ENCODE results near the gene ITPKB. TPM values are rescaled to one million over a fixed set of nuclear protein-coding genes. Genes with fewer than 3 reads are reported as not detected.

ITPKB gene
- total RNA-seq, 1 experiment from 2014 or later = 17.7 TPM

- BruUV-seq (replicated peaks) = no TSS peak
- H2AFZ ChIP-seq (ENCODE audit: low read length) = no peak overlapping the region
- ATAC-seq (peak; percentile 7; the same call in 1 of the 2 replicates), DNase-seq (no peak)
- H3K4me1 ChIP-seq (ENCODE audit: insufficient read depth, low read length) = peaks cover 21% of the 10 kb centered on the region
- no peaks in the 10 kb centered on the region for H4K20me1 ChIP-seq (ENCODE audit: low read length)
- no peak overlapping the region for H3K27ac ChIP-seq (ENCODE audit: low read length)
- H3K9me3 ChIP-seq (ENCODE audit: low read length) = no peaks in the 10 kb centered on the region
- CTCF ChIA-PET = no interaction called here
- no peak for TF ChIP-seq CTCF (conservative IDR thresholded peaks at IDR 0.05; ENCODE audit: low read depth, low read length)
- TF ChIP-seq EZH2phosphoT487 (IDR thresholded peaks at IDR 0.05; ENCODE audit: borderline replicate concordance, low read length) = no peak
- no peak for TF ChIP-seq EZH2 (IDR thresholded peaks at IDR 0.05; ENCODE audit: low read length, unreplicated experiment)
- H3K27me3 ChIP-seq (ENCODE audit: low read length) = no peaks in the 10 kb centered on the region
- H3K4me3 ChIP-seq (ENCODE audit: low read length) = no peak overlapping the region
- no peaks in the 10 kb centered on the region for H3F3A ChIP-seq (ENCODE audit: low read length, unreplicated experiment)
- no peaks in the 10 kb centered on the region for H3K9me2 ChIP-seq (replicated peaks; ENCODE audit: low read length)
- intact Hi-C loops (cut with micrococcal nuclease) = loop anchor here (1.0 kb wide), 2 partner anchors 195 to 804 kb away; no protein-coding TSS in a partner anchor
- no peak overlapping the region for H3K4me2 ChIP-seq (ENCODE audit: low read length)
- no peaks in the 10 kb centered on the region for H3K79me2 ChIP-seq (ENCODE audit: low read length)
- no peaks in the 10 kb centered on the region for H3K36me3 ChIP-seq (ENCODE audit: low read depth, low read length)
- no peak overlapping the region for H3K9ac ChIP-seq (ENCODE audit: low read length)
- POLR2A ChIA-PET (ENCODE audit: unreplicated experiment) = no interaction called here
These were observed 105.4 kb downstream of the ITPKB start for GRCh38 chr1:226633541-226634165.

- no peak for DNase-seq
- peaks cover 21% of the 10 kb centered on the region for H3K4me1 ChIP-seq (ENCODE audit: insufficient read depth, low read length)
- no peak overlapping the region for H3K27ac ChIP-seq (ENCODE audit: low read length)
- intact Hi-C loops (cut with micrococcal nuclease) = no loop called here
- no peak for ATAC-seq
- no peaks in the 10 kb centered on the region for H3K27me3 ChIP-seq (ENCODE audit: low read length)
- H4K20me1 ChIP-seq (ENCODE audit: low read length) = no peaks in the 10 kb centered on the region
- H2AFZ ChIP-seq (ENCODE audit: low read length) = no peak overlapping the region
- no peaks in the 10 kb centered on the region for H3K9me3 ChIP-seq (ENCODE audit: low read length)
- H3F3A ChIP-seq (ENCODE audit: low read length, unreplicated experiment) = no peaks in the 10 kb centered on the region
- H3K79me2 ChIP-seq (ENCODE audit: low read length) = no peaks in the 10 kb centered on the region
- TF ChIP-seq EZH2 (IDR thresholded peaks at IDR 0.05; ENCODE audit: low read length, unreplicated experiment) (no peak), EZH2phosphoT487 (IDR thresholded peaks at IDR 0.05; ENCODE audit: borderline replicate concordance, low read length) (no peak), CTCF (conservative IDR thresholded peaks at IDR 0.05; ENCODE audit: low read depth, low read length) (no peak)
- ChIA-PET CTCF (no interaction called here), POLR2A (ENCODE audit: unreplicated experiment) (no interaction called here)
- no peak overlapping the region for H3K9ac ChIP-seq (ENCODE audit: low read length)
- no peak overlapping the region for H3K4me3 ChIP-seq (ENCODE audit: low read length)
- H3K9me2 ChIP-seq (replicated peaks; ENCODE audit: low read length) = no peaks in the 10 kb centered on the region
- H3K36me3 ChIP-seq (ENCODE audit: low read depth, low read length) = no peaks in the 10 kb centered on the region
- no TSS peak for BruUV-seq (replicated peaks)
- no peak overlapping the region for H3K4me2 ChIP-seq (ENCODE audit: low read length)
These were observed 106.1 kb downstream of the ITPKB start for GRCh38 chr1:226632922-226633351.

GRCh38 chr1:226632169-226632879 is 106.8 kb downstream of the ITPKB start:
- no peak overlapping the region for H3K4me2 ChIP-seq (ENCODE audit: low read length)
- no peaks in the 10 kb centered on the region for H3K79me2 ChIP-seq (ENCODE audit: low read length)
- ATAC-seq (no peak), DNase-seq (no peak)
- H3F3A ChIP-seq (ENCODE audit: low read length, unreplicated experiment) = no peaks in the 10 kb centered on the region
- H3K27me3 ChIP-seq (ENCODE audit: low read length) = no peaks in the 10 kb centered on the region
- TF ChIP-seq EZH2 (IDR thresholded peaks at IDR 0.05; ENCODE audit: low read length, unreplicated experiment) (no peak), CTCF (conservative IDR thresholded peaks at IDR 0.05; ENCODE audit: low read depth, low read length) (no peak), EZH2phosphoT487 (IDR thresholded peaks at IDR 0.05; ENCODE audit: borderline replicate concordance, low read length) (no peak)
- no peak overlapping the region for H3K9ac ChIP-seq (ENCODE audit: low read length)
- POLR2A ChIA-PET (ENCODE audit: unreplicated experiment) = no interaction called here
- H3K9me2 ChIP-seq (replicated peaks; ENCODE audit: low read length) = no peaks in the 10 kb centered on the region
- no peak overlapping the region for H3K4me3 ChIP-seq (ENCODE audit: low read length)
- H3K27ac ChIP-seq (ENCODE audit: low read length) = no peak overlapping the region
- H3K36me3 ChIP-seq (ENCODE audit: low read depth, low read length) = no peaks in the 10 kb centered on the region
- H3K4me1 ChIP-seq (ENCODE audit: insufficient read depth, low read length) = peaks cover 21% of the 10 kb centered on the region
- no peaks in the 10 kb centered on the region for H4K20me1 ChIP-seq (ENCODE audit: low read length)
- no peak overlapping the region for H2AFZ ChIP-seq (ENCODE audit: low read length)
- BruUV-seq (replicated peaks) = no TSS peak
- no peaks in the 10 kb centered on the region for H3K9me3 ChIP-seq (ENCODE audit: low read length)
- CTCF ChIA-PET = no interaction called here
- intact Hi-C loops (cut with micrococcal nuclease) = no loop called here

Measured in PC-3 (cell line).